ENCODE measurements around the gene TRAT1. TPM values are rescaled to one million over a fixed set of nuclear protein-coding genes. Genes with fewer than 3 reads are reported as not detected.

Gene TRAT1
- total RNA-seq, 4 donors from 2014 or later = 0.17 to 0.26 TPM; not detected in 2

DNA sequence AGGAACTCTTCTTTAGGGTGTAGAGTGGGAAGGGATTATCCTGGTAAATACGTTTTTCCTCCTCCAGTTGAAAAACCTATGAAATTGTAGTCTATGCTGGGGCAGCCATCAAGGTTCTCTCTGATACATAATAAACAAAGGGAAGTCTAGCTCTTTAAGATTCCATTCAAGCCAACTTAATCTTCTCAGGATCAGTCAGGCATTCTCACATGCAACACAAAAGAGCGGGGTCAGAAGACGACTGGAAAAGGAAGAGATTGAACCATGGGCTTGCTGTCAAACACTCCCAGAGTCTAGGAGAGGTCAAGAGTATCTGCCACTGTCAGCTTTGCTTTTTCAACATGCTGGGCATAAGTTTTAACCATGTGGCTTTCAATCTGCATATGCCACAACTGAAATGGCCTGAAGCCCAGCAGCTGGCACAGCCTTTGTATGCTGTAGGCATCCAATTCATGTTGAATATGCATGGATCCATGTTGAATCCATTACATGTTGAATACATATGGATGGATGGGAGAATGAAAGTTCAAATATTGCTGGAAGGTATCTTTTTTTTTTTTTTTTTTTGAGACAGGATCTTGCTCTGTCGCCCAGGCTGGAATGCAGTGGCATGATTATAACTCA is 8.5 kb downstream of the TRAT1 start:
- Histone ChIP-seq H3K9me3 (no peaks in the 10 kb centered on the region), H3K27ac (replicated peaks in 1 of 4) (no peak overlapping the region), H3K4me3 (no peak overlapping the region), H3K4me1 (no peaks in the 10 kb centered on the region), H3K36me3 (no peaks in the 10 kb centered on the region), H3K27me3 (no peaks in the 10 kb centered on the region)
- 80% methylated on average over 4 of the region's 4 CpGs for WGBS
- intact Hi-C loops (cut with DNase I) = no loop called here
- TF ChIP-seq, protein P1, sequence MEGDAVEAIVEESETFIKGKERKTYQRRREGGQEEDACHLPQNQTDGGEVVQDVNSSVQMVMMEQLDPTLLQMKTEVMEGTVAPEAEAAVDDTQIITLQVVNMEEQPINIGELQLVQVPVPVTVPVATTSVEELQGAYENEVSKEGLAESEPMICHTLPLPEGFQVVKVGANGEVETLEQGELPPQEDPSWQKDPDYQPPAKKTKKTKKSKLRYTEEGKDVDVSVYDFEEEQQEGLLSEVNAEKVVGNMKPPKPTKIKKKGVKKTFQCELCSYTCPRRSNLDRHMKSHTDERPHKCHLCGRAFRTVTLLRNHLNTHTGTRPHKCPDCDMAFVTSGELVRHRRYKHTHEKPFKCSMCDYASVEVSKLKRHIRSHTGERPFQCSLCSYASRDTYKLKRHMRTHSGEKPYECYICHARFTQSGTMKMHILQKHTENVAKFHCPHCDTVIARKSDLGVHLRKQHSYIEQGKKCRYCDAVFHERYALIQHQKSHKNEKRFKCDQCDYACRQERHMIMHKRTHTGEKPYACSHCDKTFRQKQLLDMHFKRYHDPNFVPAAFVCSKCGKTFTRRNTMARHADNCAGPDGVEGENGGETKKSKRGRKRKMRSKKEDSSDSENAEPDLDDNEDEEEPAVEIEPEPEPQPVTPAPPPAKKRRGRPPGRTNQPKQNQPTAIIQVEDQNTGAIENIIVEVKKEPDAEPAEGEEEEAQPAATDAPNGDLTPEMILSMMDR (IDR thresholded peaks at IDR 0.05) = no peak
- no peak for TF ChIP-seq POLR2A (IDR thresholded peaks at IDR 0.05; ENCODE audit: low read depth)
- no peak for TF ChIP-seq POLR2AphosphoS5 (IDR thresholded peaks at IDR 0.05)
- TF ChIP-seq EP300 (IDR thresholded peaks at IDR 0.05) = no peak
- no peak for DNase-seq (ENCODE audit: extremely low spot score)

DNA sequence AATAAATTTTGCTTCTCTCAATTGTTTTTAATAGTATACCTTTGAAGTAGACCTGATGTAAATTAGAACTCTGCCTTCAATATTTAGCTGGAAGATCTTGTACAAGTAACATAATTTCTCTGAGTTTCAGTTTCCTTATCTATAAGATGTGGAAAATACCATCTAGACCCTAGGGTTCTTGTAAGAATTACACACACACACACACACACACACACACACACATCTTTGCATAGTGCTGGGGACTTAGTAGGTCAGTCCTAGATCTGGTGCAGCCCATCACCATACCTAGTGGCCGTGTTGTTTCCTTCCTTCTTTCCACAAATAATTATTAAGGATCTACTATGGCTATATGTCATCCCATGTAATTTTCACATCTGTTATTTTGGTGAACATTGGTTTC is 11.0 kb downstream of the TRAT1 start:
- 85% methylated on average over 1 of the region's 1 CpG for WGBS
- H3K36me3 ChIP-seq = no peaks in the 10 kb centered on the region
- no peak overlapping the region for H3K27ac ChIP-seq (replicated peaks in 1 of 4)
- H3K9me3 ChIP-seq = no peaks in the 10 kb centered on the region
- H3K4me3 ChIP-seq = no peak overlapping the region
- TF ChIP-seq, protein P1 (IDR thresholded peaks at IDR 0.05) = no peak
- TF ChIP-seq POLR2AphosphoS5 (IDR thresholded peaks at IDR 0.05) = no peak
- no peak for TF ChIP-seq EP300 (IDR thresholded peaks at IDR 0.05)
- TF ChIP-seq POLR2A (IDR thresholded peaks at IDR 0.05; ENCODE audit: low read depth) = no peak
- intact Hi-C loops (cut with DNase I) = no loop called here
- no peaks in the 10 kb centered on the region for H3K4me1 ChIP-seq
- H3K27me3 ChIP-seq = no peaks in the 10 kb centered on the region
- no peak for DNase-seq (ENCODE audit: extremely low spot score)

DNA sequence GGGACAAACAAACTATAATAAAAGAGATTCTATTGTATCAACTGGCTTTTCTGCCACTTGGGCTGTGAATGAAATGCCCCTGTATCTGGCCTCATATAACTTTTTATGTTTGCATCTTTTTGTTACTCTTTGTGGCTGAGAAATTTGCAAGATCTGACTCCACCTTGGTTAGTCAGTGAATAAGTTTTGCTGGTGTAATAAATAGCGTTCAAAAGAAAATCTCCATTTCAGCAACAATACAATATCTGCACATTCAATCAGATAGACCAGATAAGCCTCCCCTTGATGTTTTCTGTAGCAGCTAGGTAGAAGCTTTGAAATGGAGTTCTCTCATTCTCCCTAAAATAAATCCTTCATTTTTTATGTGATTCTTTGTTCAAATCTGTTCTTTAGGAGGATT is 12.0 kb downstream of the TRAT1 start:
- Histone ChIP-seq H3K27me3 (no peaks in the 10 kb centered on the region), H3K9me3 (no peaks in the 10 kb centered on the region), H3K27ac (replicated peaks in 1 of 4) (no peak overlapping the region), H3K4me1 (no peaks in the 10 kb centered on the region), H3K36me3 (no peaks in the 10 kb centered on the region), H3K4me3 (no peak overlapping the region)
- intact Hi-C loops (cut with DNase I) = no loop called here
- WGBS = 95% methylated on average over 1 of the region's 1 CpG
- DNase-seq (ENCODE audit: extremely low spot score) = no peak
- no peak for TF ChIP-seq POLR2A (IDR thresholded peaks at IDR 0.05; ENCODE audit: low read depth)
- no peak for TF ChIP-seq EP300 (IDR thresholded peaks at IDR 0.05)
- TF ChIP-seq POLR2AphosphoS5 (IDR thresholded peaks at IDR 0.05) = no peak
- TF ChIP-seq, protein P1 (IDR thresholded peaks at IDR 0.05) = no peak

DNA sequence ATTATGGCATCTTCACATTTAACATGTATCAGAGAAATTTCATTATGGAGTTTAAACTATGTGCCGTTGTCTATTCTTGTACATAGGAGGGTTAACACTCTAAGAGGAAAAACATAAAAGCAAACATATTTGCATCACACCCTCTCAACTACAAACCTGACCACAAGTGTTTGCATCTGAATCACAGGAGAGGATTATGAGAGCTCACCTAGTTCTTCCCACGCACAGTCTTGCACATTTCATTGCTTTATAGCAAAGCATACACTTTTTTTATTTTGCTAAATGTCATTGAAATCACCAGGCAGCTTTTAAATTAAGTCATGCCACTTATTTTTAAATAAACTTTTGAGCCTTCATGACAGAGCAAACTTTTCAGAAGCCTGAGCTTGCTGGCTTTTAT is 12.5 kb downstream of the TRAT1 start:
- H3K4me1 ChIP-seq = no peaks in the 10 kb centered on the region
- no peaks in the 10 kb centered on the region for H3K9me3 ChIP-seq
- H3K36me3 ChIP-seq = no peaks in the 10 kb centered on the region
- no peak overlapping the region for H3K4me3 ChIP-seq
- H3K27me3 ChIP-seq = no peaks in the 10 kb centered on the region
- intact Hi-C loops (cut with DNase I) = no loop called here
- no peak for TF ChIP-seq POLR2A (IDR thresholded peaks at IDR 0.05; ENCODE audit: low read depth)
- TF ChIP-seq, protein P1 (IDR thresholded peaks at IDR 0.05) = no peak
- no peak for TF ChIP-seq POLR2AphosphoS5 (IDR thresholded peaks at IDR 0.05)
- TF ChIP-seq EP300 (IDR thresholded peaks at IDR 0.05) = no peak
- DNase-seq (ENCODE audit: extremely low spot score) = no peak
- 54% methylated on average over 2 of the region's 2 CpGs for WGBS
- no peak overlapping the region for H3K27ac ChIP-seq (replicated peaks in 1 of 4)

DNA sequence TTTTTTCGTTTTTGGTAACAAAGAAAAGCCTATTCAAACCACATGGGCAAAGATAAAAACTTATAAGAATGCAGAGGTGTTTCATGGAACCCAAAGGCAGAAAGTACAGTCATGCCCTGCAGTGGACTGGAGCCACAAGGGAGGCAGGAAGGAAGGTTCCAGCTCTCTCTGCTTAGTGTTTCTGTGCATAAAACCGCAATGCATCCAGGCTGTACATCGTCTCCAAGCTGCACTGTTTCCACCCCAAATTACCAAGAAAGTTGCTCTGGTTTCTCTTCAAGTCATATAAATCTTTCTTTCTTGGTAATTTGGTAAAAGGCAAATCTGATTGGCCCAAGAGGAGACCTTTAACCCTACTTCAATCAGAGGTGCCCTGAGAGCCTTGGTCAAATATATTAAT is 15.8 kb downstream of the TRAT1 start:
- intact Hi-C loops (cut with DNase I) = no loop called here
- 58% methylated on average over 3 of the region's 3 CpGs for WGBS
- Histone ChIP-seq H3K36me3 (no peaks in the 10 kb centered on the region), H3K27ac (replicated peaks in 1 of 4) (no peak overlapping the region), H3K27me3 (no peaks in the 10 kb centered on the region), H3K4me1 (no peaks in the 10 kb centered on the region), H3K9me3 (no peaks in the 10 kb centered on the region), H3K4me3 (no peak overlapping the region)
- no peak for DNase-seq (ENCODE audit: extremely low spot score)
- no peak for TF ChIP-seq EP300 (IDR thresholded peaks at IDR 0.05)
- no peak for TF ChIP-seq POLR2A (IDR thresholded peaks at IDR 0.05; ENCODE audit: low read depth)
- no peak for TF ChIP-seq POLR2AphosphoS5 (IDR thresholded peaks at IDR 0.05)
- TF ChIP-seq, protein P1 (IDR thresholded peaks at IDR 0.05) = no peak

Data from esophagus muscularis mucosa (tissue), 4 donors.